HEK293T (cell line): ENCODE data around the gene ANKRD29.
A peak's percentile ranks its signal among the peaks of the same experiment; 100 is the strongest.

Experiments
- CTCF ChIA-PET: fragments of 350-600 bp; formaldehyde crosslinking; extraction: SDS; loops from one replicate; lab custom pipeline; 2021; ENCODE audit warnings: antibody characterized with exemption, inconsistent platforms; lab: Yijun Ruan, JAX
- POLR2A ChIA-PET: fragments of 350-600 bp; formaldehyde crosslinking; extraction: SDS; loops from one replicate; lab custom pipeline; 2020; ENCODE audit warnings: antibody characterized with exemption, inconsistent platforms; lab: Yijun Ruan, JAX
- DNase-seq: peaks from one replicate; pipeline ENCODE4 v3.0.0; 2012; ENCODE audit warnings: mixed read lengths; ENCODE audit errors: extremely low spot score
- ARNT ChIP-seq: fragments of 450-650 bp; IDR thresholded peaks from 2 replicates; pipeline ENCODE4 v1.6.1; 2017; ENCODE audit warnings: mild to moderate bottlenecking
- BHLHE40 ChIP-seq: fragments of 450-650 bp; IDR thresholded peaks from 2 replicates; pipeline ENCODE4 v1.6.1; 2016; ENCODE audit warnings: mild to moderate bottlenecking, moderate library complexity, borderline replicate concordance
- CTBP1 ChIP-seq: fragments of 450-650 bp; IDR thresholded peaks from 2 replicates; pipeline ENCODE4 v1.6.1; 2016; ENCODE audit warnings: borderline replicate concordance
- ELF4 ChIP-seq: fragments of 450-650 bp; IDR thresholded peaks from 2 replicates; pipeline ENCODE4 v1.6.1; 2017; ENCODE audit warnings: antibody characterized with exemption
- FOXA1 ChIP-seq: fragments of 450-650 bp; IDR thresholded peaks from 2 replicates; pipeline ENCODE4 v1.6.1; 2016; ENCODE audit warnings: mild to moderate bottlenecking
- FOXK2 ChIP-seq: fragments of 450-650 bp; IDR thresholded peaks from 2 replicates; pipeline ENCODE4 v1.6.1; 2016; ENCODE audit warnings: mild to moderate bottlenecking
- FOXM1 ChIP-seq: fragments of 450-650 bp; IDR thresholded peaks from 2 replicates; pipeline ENCODE4 v1.6.1; 2017; ENCODE audit warnings: mild to moderate bottlenecking, borderline replicate concordance
- HDGF ChIP-seq: fragments of 450-650 bp; IDR thresholded peaks from 2 replicates; pipeline ENCODE4 v1.6.1; 2017; ENCODE audit warnings: antibody characterized with exemption, borderline replicate concordance
- L3MBTL2 ChIP-seq: fragments of 450-650 bp; conservative IDR thresholded peaks from 2 replicates; pipeline ENCODE4 v1.6.1; 2016; ENCODE audit warnings: mild to moderate bottlenecking
- LEF1 ChIP-seq: fragments of 450-650 bp; IDR thresholded peaks from 2 replicates; pipeline ENCODE4 v1.6.1; 2017; ENCODE audit warnings: mild to moderate bottlenecking, borderline replicate concordance
- NFRKB ChIP-seq: fragments of 450-650 bp; IDR thresholded peaks from 2 replicates; pipeline ENCODE4 v1.6.1; 2016; ENCODE audit warnings: mild to moderate bottlenecking, moderate library complexity
- SP1 ChIP-seq: fragments of 450-650 bp; IDR thresholded peaks from 2 replicates; pipeline ENCODE4 v1.6.1; 2017
- SUZ12 ChIP-seq: fragments of 450-650 bp; IDR thresholded peaks from 2 replicates; pipeline ENCODE4 v1.6.1; 2016; ENCODE audit warnings: mild to moderate bottlenecking
- TARDBP ChIP-seq: fragments of 450-650 bp; IDR thresholded peaks from 2 replicates; pipeline ENCODE4 v1.6.1; 2016
- ZNF384 ChIP-seq: fragments of 450-650 bp; IDR thresholded peaks from 2 replicates; pipeline ENCODE4 v1.6.1; 2016
- TF ChIP-seq, protein P1 (sequence below): fragments of 450-650 bp; IDR thresholded peaks from 2 replicates; pipeline ENCODE4 v1.6.1; 2016

ANKRD29 gene

DNA sequence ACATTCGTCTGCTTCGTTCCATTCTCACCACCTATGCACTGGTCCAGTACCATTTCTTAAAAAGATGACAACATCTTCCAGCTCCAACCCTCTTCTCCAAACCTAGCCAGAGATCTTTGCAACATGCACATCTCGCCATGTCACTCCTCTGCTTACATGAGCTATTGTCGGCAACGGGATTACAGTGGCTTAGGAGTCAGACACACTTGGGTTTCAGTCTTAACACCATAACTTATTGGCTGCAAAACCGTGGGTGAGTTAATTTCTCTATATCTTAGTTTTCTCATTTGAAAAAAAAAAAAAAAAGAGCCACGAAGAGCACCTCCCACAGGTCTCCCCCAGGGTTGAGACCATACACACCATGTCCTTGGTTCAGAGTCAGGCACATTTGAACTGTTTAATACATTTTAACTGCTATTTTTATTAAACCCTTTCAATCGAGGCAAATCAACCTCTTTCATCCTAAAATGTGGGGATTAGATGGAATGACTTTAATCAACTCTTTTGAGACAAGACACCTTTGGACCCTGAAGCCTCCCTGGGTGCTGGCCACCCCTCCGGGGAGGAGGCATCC, 889 bp downstream of the ANKRD29 start:
- CTCF ChIA-PET: interaction anchor here (1.5 kb wide), 1 partner anchor 41 kb away, joined by 3 read pairs; no protein-coding TSS in a partner anchor
- POLR2A ChIA-PET: interaction anchor here (0.6 to 0.7 kb wide), 2 partner anchors 28 to 45 kb away, joined by 3 read pairs; no protein-coding TSS in a partner anchor
- TF ChIP-seq FOXM1 (no peak), L3MBTL2 (no peak), FOXA1 (no peak), NFRKB (no peak), ZNF384 (0 out of 2 replicates have a peak, but pooled peaks have one; percentile 31)
- TF ChIP-seq, protein P1, sequence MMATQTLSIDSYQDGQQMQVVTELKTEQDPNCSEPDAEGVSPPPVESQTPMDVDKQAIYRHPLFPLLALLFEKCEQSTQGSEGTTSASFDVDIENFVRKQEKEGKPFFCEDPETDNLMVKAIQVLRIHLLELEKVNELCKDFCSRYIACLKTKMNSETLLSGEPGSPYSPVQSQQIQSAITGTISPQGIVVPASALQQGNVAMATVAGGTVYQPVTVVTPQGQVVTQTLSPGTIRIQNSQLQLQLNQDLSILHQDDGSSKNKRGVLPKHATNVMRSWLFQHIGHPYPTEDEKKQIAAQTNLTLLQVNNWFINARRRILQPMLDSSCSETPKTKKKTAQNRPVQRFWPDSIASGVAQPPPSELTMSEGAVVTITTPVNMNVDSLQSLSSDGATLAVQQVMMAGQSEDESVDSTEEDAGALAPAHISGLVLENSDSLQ: no peak
- no peak for DNase-seq

- no peak for DNase-seq
- TF ChIP-seq ELF4 (no peak), BHLHE40 (no peak), SP1 (no peak), LEF1 (no peak), TARDBP (no peak), FOXM1 (no peak)
- ChIA-PET POLR2A (interaction anchor here (1.1 kb wide), 1 partner anchor 73 kb away, joined by 3 read pairs; no protein-coding TSS in a partner anchor), CTCF (interaction anchor here (0.6 to 0.7 kb wide), 2 partner anchors 73 to 202 kb away, joined by 3 to 5 read pairs; no protein-coding TSS in a partner anchor)
Observed at GRCh38 chr18:23658285-23658684, 4.4 kb downstream of the ANKRD29 start.

DNA sequence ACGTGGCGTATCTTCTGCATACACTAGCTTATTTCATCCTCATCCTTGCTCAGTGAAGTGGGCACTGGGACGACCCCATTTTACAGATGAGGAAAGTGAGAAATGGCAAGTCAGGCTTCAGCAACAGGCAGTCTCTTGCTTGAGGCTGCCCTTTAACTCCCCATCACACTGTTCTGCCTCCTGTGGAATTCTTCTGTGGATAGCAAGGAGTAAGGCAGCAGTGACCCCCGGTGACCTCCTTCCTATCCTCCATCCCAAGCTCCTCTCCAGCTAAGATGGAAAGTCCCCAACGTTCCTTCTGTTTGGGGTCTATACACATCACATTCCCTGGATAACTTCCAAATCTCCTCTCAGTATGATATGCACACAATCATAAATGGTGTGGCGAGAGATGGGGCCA, 10.5 kb downstream of the ANKRD29 start:
- DNase-seq: no peak

DNA sequence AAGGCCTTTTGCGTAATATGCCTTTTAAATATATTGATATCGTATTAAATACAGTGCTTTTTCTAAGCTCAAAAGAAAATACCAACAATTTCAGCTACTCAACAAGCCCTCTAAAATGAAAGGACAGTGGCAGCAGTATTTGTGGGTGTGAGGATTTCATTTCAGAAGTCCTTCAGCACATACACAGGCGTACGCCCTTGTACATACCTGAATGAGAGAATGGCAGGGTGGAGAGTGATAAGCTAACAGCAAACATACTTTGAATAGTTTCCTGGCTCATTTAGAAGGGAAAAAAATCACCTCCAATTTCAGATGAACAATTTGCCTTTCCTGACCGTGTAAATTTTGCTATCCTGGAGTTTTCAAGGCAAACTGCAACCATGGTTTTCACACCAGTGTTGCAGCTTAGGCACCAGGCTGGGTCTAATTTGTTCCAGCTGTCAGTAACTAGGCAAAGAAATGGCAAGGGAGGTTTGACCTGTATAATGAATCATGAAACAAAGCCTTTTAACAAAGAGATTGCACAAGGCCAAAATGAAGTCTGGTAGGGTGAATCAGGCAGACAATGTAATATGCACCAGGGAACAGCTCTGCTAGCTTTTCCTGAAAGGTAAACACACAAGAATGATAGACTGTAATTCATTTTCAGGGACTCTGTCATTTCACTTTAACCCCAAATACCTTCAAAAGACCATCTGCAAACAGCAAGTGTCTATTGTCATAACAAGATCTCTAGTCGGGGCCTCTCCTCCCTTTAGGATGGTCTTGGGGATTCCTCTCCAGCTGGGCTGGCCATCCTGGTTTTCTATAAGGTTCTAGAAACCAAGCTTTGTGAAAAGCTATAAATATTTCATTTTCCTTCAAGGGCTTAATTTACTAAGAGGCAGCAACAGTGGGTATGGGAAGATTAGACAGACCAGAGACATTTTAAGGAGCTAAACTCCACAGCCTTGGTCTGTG, 11.5 kb downstream of the ANKRD29 start:
- CTCF ChIA-PET: interaction anchor here (1.2 kb wide), 1 partner anchor 16 kb away, joined by 3 read pairs; no protein-coding TSS in a partner anchor
- no peak for DNase-seq
- POLR2A ChIA-PET: interaction anchor here (0.7 to 1.2 kb wide), 2 partner anchors 10 to 12 kb away, joined by 3 read pairs; partner anchors contain the start of gene ANKRD29
- TF ChIP-seq CTBP1 (no peak), L3MBTL2 (no peak), SP1 (no peak), NFRKB (no peak), FOXA1 (no peak), SUZ12 (no peak), ZNF384 (no peak), LEF1 (no peak), ARNT (no peak), ELF4 (no peak), BHLHE40 (no peak), HDGF (no peak), TARDBP (no peak), FOXM1 (no peak)
- TF ChIP-seq, protein P1: no peak

More for the DNA sequence above, 10.5 kb downstream of the ANKRD29 start:
- CTCF ChIA-PET: interaction anchor here (0.8 to 1.2 kb wide), 2 partner anchors 17 to 28 kb away, joined by 3 read pairs; no protein-coding TSS in a partner anchor
- TF ChIP-seq ARNT (no peak), L3MBTL2 (no peak), FOXM1 (no peak)
- POLR2A ChIA-PET: no interaction called here

DNA sequence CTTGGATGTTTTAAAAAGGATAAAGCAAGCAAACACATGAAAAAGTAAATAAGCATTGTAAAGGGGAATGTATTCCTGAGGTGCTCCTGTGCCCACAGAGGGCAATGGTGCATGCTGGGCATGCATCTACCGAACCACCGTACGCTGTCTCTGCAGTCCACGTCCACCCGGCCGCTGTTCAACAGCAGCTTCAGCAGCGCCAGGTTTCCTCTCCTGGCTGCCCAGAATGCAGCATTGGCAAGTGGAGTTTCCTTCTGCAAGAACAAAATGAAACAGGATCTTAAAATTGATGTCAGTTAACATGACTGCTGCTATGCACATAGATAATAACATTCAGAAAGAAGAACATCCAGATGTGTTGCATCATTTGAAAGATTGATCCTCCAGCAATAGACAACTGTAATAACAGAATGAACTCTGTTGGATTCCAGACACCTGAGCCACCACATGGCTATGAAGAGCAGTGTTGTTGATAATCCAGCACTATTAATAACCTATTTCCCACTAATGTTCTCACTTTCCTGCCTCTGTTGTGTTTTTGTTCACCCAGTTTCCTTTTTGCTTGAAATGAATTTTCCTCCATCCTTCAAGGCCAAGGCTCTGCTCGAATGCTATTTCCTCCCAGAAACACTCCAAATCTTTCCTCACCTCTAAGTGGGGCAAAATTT, 13.6 kb downstream of the ANKRD29 start:
- TF ChIP-seq L3MBTL2 (no peak), LEF1 (no peak), FOXK2 (no peak), FOXM1 (no peak), SUZ12 (no peak), ARNT (no peak), BHLHE40 (no peak), ELF4 (no peak), CTBP1 (no peak), FOXA1 (no peak), NFRKB (no peak), SP1 (no peak), TARDBP (no peak)
- TF ChIP-seq, protein P1: no peak
- CTCF ChIA-PET: no interaction called here
- POLR2A ChIA-PET: no interaction called here
- DNase-seq: no peak
